Globus pallidus (tissue), 1 donor: Measurements from ENCODE around the gene FAM222A.

Experiments used
- DNase-seq: peaks from one replicate; pipeline ENCODE4 v3.0.0-alpha.2; 2015; ENCODE audit warnings: low spot score

FAM222A gene

GRCh38 chr12:109772622-109773321 is 59.1 kb downstream of the FAM222A start:
- peak; percentile 71 for DNase-seq

- DNase-seq: peak; percentile 63
These were observed 59.9 kb downstream of the FAM222A start for GRCh38 chr12:109773384-109774011.

GRCh38 chr12:109775172-109775881 is 61.7 kb downstream of the FAM222A start:
- DNase-seq: peak; percentile 79

GRCh38 chr12:109776624-109777023 is 63.0 kb downstream of the FAM222A start:
- no peak for DNase-seq

GRCh38 chr12:109777544-109777943 is 63.9 kb downstream of the FAM222A start:
- no peak for DNase-seq

- no peak for DNase-seq
These were observed 65.1 kb downstream of the FAM222A start for GRCh38 chr12:109778684-109779083.

- DNase-seq: no peak
These were observed 65.8 kb downstream of the FAM222A start for GRCh38 chr12:109779382-109779781.

- DNase-seq: no peak
These were observed 68.2 kb downstream of the FAM222A start for GRCh38 chr12:109781668-109782325.

- no peak for DNase-seq
These were observed 68.7 kb downstream of the FAM222A start for GRCh38 chr12:109782326-109782703.

GRCh38 chr12:109783135-109783964 is 69.7 kb downstream of the FAM222A start:
- no peak for DNase-seq

GRCh38 chr12:109783965-109784244 is 70.3 kb downstream of the FAM222A start:
- no peak for DNase-seq

GRCh38 chr12:109785854-109786253 is 72.2 kb downstream of the FAM222A start:
- no peak for DNase-seq

GRCh38 chr12:109786799-109787198 is 73.2 kb downstream of the FAM222A start:
- DNase-seq: no peak

GRCh38 chr12:109789526-109790048 is 76.0 kb downstream of the FAM222A start:
- DNase-seq: no peak

- no peak for DNase-seq
These were observed 79.4 kb downstream of the FAM222A start for GRCh38 chr12:109792992-109793391.

- no peak for DNase-seq
These were observed 79.8 kb downstream of the FAM222A start for GRCh38 chr12:109793411-109793810.

GRCh38 chr12:109793826-109794501 is 80.3 kb downstream of the FAM222A start:
- DNase-seq: no peak

GRCh38 chr12:109795023-109795422 is 81.4 kb downstream of the FAM222A start:
- DNase-seq: no peak

GRCh38 chr12:109796057-109796456 is 82.4 kb downstream of the FAM222A start:
- DNase-seq: no peak

- DNase-seq: no peak
These were observed 84.5 kb downstream of the FAM222A start for GRCh38 chr12:109797905-109798669.
